ENCODE results near the gene PWP2.

Gene PWP2

DNA sequence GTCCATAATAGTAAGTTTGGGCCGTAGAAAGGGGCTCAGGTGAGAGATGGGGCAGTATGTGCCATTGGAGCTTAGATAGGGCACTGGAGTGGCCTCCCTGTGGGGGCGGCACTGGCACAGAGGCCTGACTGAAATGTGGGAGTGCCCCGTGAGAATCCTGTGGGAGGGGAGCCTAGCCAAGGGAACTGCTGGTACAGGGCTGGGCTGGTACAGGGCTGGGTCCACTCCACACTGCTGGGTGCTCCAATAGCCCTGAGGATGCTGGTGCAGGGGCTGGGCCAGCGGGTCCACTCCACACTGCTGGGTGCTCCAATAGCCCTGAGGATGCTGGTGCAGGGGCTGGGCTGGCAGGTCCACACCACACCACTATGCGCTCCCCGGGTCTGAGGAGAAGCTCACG, 44.8 kb upstream of the PWP2 start:
- H3K27me3 ChIP-seq (ENCODE audit: insufficient read depth, poor library complexity, severe bottlenecking) = no peaks in the 10 kb centered on the region
- no peak for DNase-seq (ENCODE audit: low read depth in 1 of 2, low spot score in 1 of 2)

DNA sequence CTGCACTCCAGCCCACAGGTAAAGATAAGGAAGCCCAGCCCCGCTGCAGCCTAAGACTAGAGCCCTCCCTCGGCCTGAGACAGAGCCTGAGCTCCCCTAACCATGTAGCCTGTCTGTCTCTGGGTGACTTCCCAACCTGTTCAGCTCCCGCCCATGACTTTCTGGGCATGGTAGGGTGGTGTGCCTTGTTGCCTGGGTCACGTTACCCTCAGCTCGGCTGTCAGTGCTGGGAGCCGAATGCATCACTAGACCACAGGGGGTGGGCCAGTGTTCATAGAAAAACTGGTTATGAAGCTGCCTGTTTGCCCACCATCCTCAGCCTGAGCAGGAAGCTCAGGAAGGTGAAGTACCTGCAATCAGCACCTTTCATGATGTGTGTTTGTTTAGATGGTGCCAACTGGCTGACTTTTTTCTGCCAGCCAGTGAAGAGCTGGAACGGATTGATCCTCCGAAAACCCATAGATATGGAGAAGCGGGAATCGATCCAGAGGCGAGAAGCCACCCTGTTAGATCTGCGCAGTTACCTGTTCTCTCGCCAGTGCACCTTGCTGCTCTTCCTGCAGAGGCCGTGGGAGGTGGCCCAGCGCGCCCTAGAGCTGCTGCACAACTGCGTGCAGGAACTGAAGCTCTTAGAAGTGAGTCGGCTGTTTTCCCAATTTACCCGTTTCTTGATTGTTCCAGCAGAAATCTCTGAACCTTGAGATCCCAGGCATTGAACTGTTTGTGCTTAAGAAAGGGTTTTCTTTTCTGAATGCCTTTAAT, 43.9 kb upstream of the PWP2 start:
- H3K4me3 ChIP-seq (replicated peaks; ENCODE audit: insufficient read depth, low read length) = no peak overlapping the region
- H3K27ac ChIP-seq (replicated peaks) = no peak overlapping the region
- TF ChIP-seq, protein P1, sequence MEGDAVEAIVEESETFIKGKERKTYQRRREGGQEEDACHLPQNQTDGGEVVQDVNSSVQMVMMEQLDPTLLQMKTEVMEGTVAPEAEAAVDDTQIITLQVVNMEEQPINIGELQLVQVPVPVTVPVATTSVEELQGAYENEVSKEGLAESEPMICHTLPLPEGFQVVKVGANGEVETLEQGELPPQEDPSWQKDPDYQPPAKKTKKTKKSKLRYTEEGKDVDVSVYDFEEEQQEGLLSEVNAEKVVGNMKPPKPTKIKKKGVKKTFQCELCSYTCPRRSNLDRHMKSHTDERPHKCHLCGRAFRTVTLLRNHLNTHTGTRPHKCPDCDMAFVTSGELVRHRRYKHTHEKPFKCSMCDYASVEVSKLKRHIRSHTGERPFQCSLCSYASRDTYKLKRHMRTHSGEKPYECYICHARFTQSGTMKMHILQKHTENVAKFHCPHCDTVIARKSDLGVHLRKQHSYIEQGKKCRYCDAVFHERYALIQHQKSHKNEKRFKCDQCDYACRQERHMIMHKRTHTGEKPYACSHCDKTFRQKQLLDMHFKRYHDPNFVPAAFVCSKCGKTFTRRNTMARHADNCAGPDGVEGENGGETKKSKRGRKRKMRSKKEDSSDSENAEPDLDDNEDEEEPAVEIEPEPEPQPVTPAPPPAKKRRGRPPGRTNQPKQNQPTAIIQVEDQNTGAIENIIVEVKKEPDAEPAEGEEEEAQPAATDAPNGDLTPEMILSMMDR (IDR thresholded peaks at IDR 0.05; ENCODE audit: insufficient read depth, low read length) = no peak
- TF ChIP-seq REST (IDR thresholded peaks at IDR 0.05; ENCODE audit: insufficient replicate concordance, low read depth) (no peak), GABPA (IDR thresholded peaks at IDR 0.05; ENCODE audit: low read depth) (no peak), POLR2AphosphoS5 (IDR thresholded peaks at IDR 0.05; ENCODE audit: low read depth) (no peak), SPI1 (IDR thresholded peaks at IDR 0.05; ENCODE audit: borderline replicate concordance, low read depth) (no peak)
- DNase-seq (ENCODE audit: low read depth in 1 of 2, low spot score in 1 of 2) = no peak
- H3K27me3 ChIP-seq (ENCODE audit: insufficient read depth, poor library complexity, severe bottlenecking) = no peaks in the 10 kb centered on the region

More for the DNA sequence above, 44.8 kb upstream of the PWP2 start:
- TF ChIP-seq, protein P1 (IDR thresholded peaks at IDR 0.05; ENCODE audit: insufficient read depth, low read length) = no peak
- TF ChIP-seq SPI1 (IDR thresholded peaks at IDR 0.05; ENCODE audit: borderline replicate concordance, low read depth) (no peak), REST (IDR thresholded peaks at IDR 0.05; ENCODE audit: insufficient replicate concordance, low read depth) (no peak), GABPA (IDR thresholded peaks at IDR 0.05; ENCODE audit: low read depth) (no peak), POLR2AphosphoS5 (IDR thresholded peaks at IDR 0.05; ENCODE audit: low read depth) (no peak)
- Histone ChIP-seq H3K4me3 (replicated peaks; ENCODE audit: insufficient read depth, low read length) (no peak overlapping the region), H3K27ac (replicated peaks) (no peak overlapping the region)

- Histone ChIP-seq H3K27me3 (ENCODE audit: insufficient read depth, poor library complexity, severe bottlenecking) (no peaks in the 10 kb centered on the region), H3K4me3 (replicated peaks; ENCODE audit: insufficient read depth, low read length) (no peak overlapping the region), H3K27ac (replicated peaks) (no peak overlapping the region)
- DNase-seq (ENCODE audit: low read depth in 1 of 2, low spot score in 1 of 2) = no peak
- TF ChIP-seq POLR2AphosphoS5 (IDR thresholded peaks at IDR 0.05; ENCODE audit: low read depth) (no peak), GABPA (IDR thresholded peaks at IDR 0.05; ENCODE audit: low read depth) (no peak), SPI1 (IDR thresholded peaks at IDR 0.05; ENCODE audit: borderline replicate concordance, low read depth) (no peak), REST (IDR thresholded peaks at IDR 0.05; ENCODE audit: insufficient replicate concordance, low read depth) (no peak)
- TF ChIP-seq, protein P1 (IDR thresholded peaks at IDR 0.05; ENCODE audit: insufficient read depth, low read length) = no peak
Observed at GRCh38 chr21:44064852-44065403, 42.3 kb upstream of the PWP2 start.
